ENCODE results near the gene EPG5.

GRCh38 chr18:45958027-45958426, 9.1 kb downstream of the EPG5 start:
- TF ChIP-seq CTCF (IDR thresholded peaks at IDR 0.05; ENCODE audit: low read length) (no peak), EZH2 (IDR thresholded peaks at IDR 0.05; ENCODE audit: borderline replicate concordance, low read length) (no peak)

Measured in OCI-LY1 (cell line).